Ascending aorta (tissue), 2 donors: Measurements from ENCODE around the gene MYOC. TPM values are rescaled to one million over a fixed set of nuclear protein-coding genes. Genes with fewer than 3 reads are reported as not detected.
"Not testable (repeated sequence)": the region's sequence is repeated elsewhere in the genome, so short reads cannot be mapped to it uniquely, and the experiment has no call there.

ENCODE experiments used
- DNase-seq, 2 donors: peaks; one replicate each; pipeline ENCODE4 v3.0.0-alpha.2; 2019; ENCODE audit warnings: low spot score in 2 of 2
- H3K27ac ChIP-seq, 2 donors: fragments of 200-600 bp; sonication (generic); one replicate each; pipeline ENCODE4 v1.5.1; 2016 to 2017; ENCODE audit warnings: mild to moderate bottlenecking in 1 of 2
- H3K27me3 ChIP-seq: fragments of 200-600 bp; sonication (generic); one replicate; pipeline ENCODE4 v1.5.1; 2017
- H3K36me3 ChIP-seq, 2 donors: fragments of 200-600 bp; sonication (generic); one replicate each; pipeline ENCODE4 v1.5.1; 2016
- H3K4me1 ChIP-seq, 2 donors: fragments of 200-600 bp; sonication (generic); one replicate each; pipeline ENCODE4 v1.5.1; 2016 to 2017; ENCODE audit warnings: mild to moderate bottlenecking in 1 of 2
- H3K4me3 ChIP-seq, 2 donors: fragments of 200-600 bp; sonication (generic); one replicate each; pipeline ENCODE4 v1.5.1; 2016 to 2017; ENCODE audit warnings: mild to moderate bottlenecking in 1 of 2
- H3K9me3 ChIP-seq, 2 donors: fragments of 200-600 bp; sonication (generic); one replicate each; pipeline ENCODE4 v1.5.1; 2016
- intact Hi-C: fragments of 100-400 bp; cut with DNase I; formaldehyde crosslinking; loops from one replicate; pipeline ENCODE4 v1.15.1; 2023
- total RNA-seq: library from RNA; depleted of rRNA; stranded (reverse); fragments of >200 nt; gene quantifications from one replicate; pipeline ENCODE4 v1.1.0, GENCODE V29; 2016
- TF ChIP-seq, protein P1 (sequence below), 3 experiments: fragments of 200-600 bp in 2 of 3; fragments of 450-650 bp in 1 of 3; sonication (generic) in 2 of 3; IDR thresholded peaks; one replicate each; pipeline ENCODE4 v1.5.1; 2016 to 2019; ENCODE audit warnings: antibody characterized with exemption in 3 of 3, mild to moderate bottlenecking in 1 of 3, moderate library complexity in 1 of 3

The MYOC gene
- total RNA-seq, 1 donor from 2014 or later = 4.2 TPM

DNA sequence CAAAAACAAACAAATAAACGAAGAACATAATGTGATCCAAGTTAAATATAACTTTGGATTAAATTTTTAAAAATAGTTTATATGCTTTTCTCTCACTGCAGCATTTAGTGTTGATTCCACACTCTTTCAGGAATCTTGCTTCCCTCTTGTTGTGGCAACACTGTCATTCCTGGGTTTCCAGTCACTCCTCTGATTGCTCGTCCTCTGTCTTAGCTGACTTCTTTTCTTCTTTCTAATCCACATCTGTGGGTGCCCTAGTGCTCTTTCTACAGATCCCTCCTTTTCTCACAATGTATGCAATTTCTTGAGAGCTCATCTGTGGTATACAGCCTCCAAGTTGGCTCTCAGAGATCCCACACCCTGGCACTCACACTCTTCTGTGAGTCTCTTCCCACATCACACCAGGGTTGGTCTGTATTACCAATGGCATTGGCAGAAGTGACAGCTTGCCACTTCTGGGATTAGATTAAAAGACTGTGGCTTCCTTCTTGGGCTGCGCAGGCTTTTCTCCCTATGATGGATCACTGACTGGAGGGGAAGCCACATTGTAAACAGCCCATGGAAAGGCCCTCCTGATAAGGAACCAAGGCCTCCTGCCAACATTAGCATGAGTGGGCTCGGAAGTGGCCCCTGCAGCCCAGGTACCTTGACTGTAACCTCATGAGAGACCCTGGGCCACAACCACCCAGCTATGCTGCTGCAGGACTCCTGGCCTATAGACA lies 11.5 kb upstream of the MYOC start:
- H3K27ac ChIP-seq = no peak overlapping the region
- TF ChIP-seq, protein P1, sequence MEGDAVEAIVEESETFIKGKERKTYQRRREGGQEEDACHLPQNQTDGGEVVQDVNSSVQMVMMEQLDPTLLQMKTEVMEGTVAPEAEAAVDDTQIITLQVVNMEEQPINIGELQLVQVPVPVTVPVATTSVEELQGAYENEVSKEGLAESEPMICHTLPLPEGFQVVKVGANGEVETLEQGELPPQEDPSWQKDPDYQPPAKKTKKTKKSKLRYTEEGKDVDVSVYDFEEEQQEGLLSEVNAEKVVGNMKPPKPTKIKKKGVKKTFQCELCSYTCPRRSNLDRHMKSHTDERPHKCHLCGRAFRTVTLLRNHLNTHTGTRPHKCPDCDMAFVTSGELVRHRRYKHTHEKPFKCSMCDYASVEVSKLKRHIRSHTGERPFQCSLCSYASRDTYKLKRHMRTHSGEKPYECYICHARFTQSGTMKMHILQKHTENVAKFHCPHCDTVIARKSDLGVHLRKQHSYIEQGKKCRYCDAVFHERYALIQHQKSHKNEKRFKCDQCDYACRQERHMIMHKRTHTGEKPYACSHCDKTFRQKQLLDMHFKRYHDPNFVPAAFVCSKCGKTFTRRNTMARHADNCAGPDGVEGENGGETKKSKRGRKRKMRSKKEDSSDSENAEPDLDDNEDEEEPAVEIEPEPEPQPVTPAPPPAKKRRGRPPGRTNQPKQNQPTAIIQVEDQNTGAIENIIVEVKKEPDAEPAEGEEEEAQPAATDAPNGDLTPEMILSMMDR (IDR thresholded peaks at IDR 0.05) = no peak
- intact Hi-C loops = no loop called here

DNA sequence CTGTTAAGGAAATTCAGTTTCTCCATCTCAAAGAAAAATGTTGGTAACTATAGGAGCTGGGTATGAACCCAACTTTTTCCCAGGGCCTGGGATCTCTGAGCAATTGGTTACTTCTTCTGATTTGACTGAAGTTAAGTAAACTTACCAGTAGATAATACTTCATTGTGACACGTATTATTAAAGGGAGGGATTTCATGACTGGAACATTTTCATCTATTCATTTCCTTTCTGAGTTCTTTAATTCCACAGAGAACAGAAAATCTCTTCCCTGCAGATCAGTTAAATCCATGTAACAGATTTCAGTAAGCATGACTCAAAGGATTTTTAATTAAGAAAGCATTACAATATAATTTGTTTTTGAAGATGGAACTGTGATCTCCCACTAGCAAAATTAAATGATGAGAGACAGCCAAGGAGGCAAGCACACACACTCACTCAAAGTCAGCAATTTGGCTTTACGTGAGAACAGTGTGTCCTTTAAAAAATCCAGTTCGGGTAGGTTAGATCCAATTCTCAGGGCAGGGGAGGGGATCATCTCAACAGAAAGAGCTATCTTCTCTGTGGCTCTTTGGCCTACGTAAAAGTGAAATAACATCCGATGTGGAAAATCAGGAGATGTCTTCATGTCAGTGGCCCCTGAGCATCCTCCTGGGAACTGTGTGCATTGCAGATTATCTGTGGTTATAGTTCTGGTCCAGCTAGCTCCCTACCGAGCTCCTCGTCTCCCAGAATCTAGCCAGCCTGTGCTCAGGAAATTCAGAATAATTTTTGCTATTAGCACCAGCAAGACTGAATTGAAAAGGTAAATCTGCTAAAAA lies 10.8 kb upstream of the MYOC start:
- Histone ChIP-seq H3K27ac (peak overlapping the region in 1 of 2 donors; percentile 8), H3K36me3 (no peaks in the 10 kb centered on the region), H3K9me3 (no peaks in the 10 kb centered on the region), H3K27me3 (no peaks in the 10 kb centered on the region), H3K4me1 (peaks cover 0 to 2% of the 10 kb centered on the region in 2 donors), H3K4me3 (no peak overlapping the region)
- DNase-seq = no peak
- intact Hi-C loops = no loop called here
- TF ChIP-seq, protein P1 (IDR thresholded peaks at IDR 0.05) = no peak

More for the DNA sequence above, 11.5 kb upstream of the MYOC start:
- no peak overlapping the region for H3K4me3 ChIP-seq
- no peaks in the 10 kb centered on the region for H3K27me3 ChIP-seq
- peaks cover 0 to 2% of the 10 kb centered on the region in 2 donors for H3K4me1 ChIP-seq
- no peaks in the 10 kb centered on the region for H3K9me3 ChIP-seq
- H3K36me3 ChIP-seq = no peaks in the 10 kb centered on the region
- no peak for DNase-seq

DNA sequence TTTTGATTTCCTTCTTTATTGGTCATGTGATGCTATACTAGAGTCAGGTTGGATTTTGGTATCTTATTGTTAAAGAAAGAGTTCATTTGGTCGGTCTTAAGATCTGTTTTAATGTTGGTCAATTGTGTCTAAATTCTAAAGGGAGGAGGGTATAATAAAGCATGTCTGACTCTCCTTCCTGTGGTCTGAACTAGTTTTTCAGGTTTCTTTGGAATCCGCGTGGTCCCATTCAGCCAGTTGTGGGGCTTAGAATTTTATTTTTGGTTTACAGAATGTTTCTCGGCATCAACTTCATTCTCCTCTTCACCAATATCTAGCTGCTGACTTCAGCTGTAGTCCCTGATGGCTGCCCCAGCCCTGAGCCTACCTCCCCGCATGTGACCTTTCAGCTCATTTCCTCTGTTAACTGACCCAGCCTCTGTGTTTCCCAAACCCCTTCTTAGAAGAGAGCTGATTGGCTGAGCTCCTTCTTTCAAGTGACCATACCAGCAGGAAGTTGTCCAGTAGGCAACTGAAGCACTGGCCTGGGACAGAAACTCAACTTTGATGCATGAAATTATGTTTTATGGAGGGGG lies 8.7 kb upstream of the MYOC start:
- TF ChIP-seq, protein P1 (IDR thresholded peaks at IDR 0.05) = no peak
- Histone ChIP-seq H3K27ac (no peak overlapping the region), H3K4me3 (no peak overlapping the region)

DNA sequence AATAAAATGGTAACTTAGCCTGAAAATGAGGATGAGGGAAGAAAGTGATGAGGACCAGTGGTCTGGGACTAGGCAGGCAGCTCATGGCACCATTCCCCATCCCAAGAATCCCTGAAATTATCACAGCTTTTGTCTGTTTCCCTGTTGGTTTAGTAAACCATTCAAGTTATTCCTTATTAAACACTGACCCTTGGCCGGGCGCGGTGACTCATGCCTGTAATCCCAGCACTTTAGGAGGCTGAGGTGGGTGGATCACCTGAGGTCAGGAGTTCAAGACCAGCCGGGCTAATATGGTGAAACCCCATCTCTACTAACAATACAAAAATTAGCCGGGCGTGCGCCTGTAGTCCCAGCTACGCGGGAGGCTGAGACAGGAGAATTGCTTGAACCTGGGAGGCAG lies 3.7 kb upstream of the MYOC start:
- H3K27me3 ChIP-seq, DNase-seq, H3K9me3 ChIP-seq, H3K4me3 ChIP-seq, intact Hi-C loops, H3K36me3 ChIP-seq: not testable (repeated sequence)
- Histone ChIP-seq H3K27ac (peak overlapping the region; percentile 87 to 96), H3K4me1 (peaks cover 8 to 36% of the 10 kb centered on the region in 2 donors)

More for the DNA sequence above, 8.7 kb upstream of the MYOC start:
- H3K36me3 ChIP-seq = no peaks in the 10 kb centered on the region
- DNase-seq = no peak
- no peaks in the 10 kb centered on the region for H3K9me3 ChIP-seq
- peaks cover 0 to 2% of the 10 kb centered on the region in 2 donors for H3K4me1 ChIP-seq
- no peaks in the 10 kb centered on the region for H3K27me3 ChIP-seq
- intact Hi-C loops = no loop called here

DNA sequence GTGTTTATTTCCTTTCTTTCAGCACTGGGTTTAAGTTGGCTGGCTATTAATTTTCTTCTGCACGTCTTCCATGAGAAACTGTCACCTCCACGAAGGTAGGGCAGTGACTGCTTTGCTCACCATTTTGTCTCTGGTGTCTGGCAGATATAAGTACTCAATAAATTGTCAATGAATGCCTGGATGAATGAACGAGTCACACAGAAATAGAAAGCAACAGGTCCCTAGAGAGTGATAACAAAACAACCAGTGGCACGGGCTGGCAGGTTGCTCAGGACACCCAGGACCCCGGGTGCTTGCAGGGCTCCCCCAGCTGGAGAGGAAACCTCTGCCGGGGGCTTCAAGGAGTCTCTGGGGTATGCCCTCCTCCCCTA lies 3.2 kb upstream of the MYOC start:
- H3K27ac ChIP-seq = peak overlapping the region; percentile 87 to 96
- no peaks in the 10 kb centered on the region for H3K27me3 ChIP-seq
- intact Hi-C loops = loop anchor here (1.0 to 2.0 kb wide), 2 partner anchors 9 to 125 kb away; partner anchors contain the start of gene METTL13
- H3K4me1 ChIP-seq = peaks cover 8 to 36% of the 10 kb centered on the region in 2 donors
- DNase-seq = no peak
- H3K9me3 ChIP-seq = no peaks in the 10 kb centered on the region
- TF ChIP-seq, protein P1 (IDR thresholded peaks at IDR 0.05) = no peak
- H3K4me3 ChIP-seq = no peak overlapping the region
- H3K36me3 ChIP-seq = no peaks in the 10 kb centered on the region
